K562 (cell line): ENCODE results near the gene GNRHR. TPM values are rescaled to one million over a fixed set of nuclear protein-coding genes. Genes with fewer than 3 reads are reported as not detected.

Source experiments
- ATAC-seq: fragments of 200-7000 bp; cut with Tn5 transposase; 3 replicates; pipeline ENCODE4 v1.9.1; 2020; ENCODE audit warnings: moderate library complexity
- BruUV-seq: library from RNA; stranded (reverse); fragments of 400-500 nt; replicated peaks from 2 replicates; lab custom pipeline; 2021; lab: Mats Ljungman, UMichigan
- CTCF ChIA-PET: fragments of 300-600 bp; formaldehyde crosslinking; extraction: SDS; loops from one replicate; lab custom pipeline; 2021; ENCODE audit warnings: low intra/inter-chr PET ratio; lab: Yijun Ruan, JAX
- POLR2A ChIA-PET: fragments of 300-600, 350-650 bp; sonication (Branson Sonifier 250); formaldehyde crosslinking; extraction: SDS; loops from one replicate; lab custom pipeline; 2021; ENCODE audit warnings: antibody characterized with exemption, inconsistent platforms; lab: Yijun Ruan, JAX
- DNase-seq, 4 experiments: peaks; one replicate each; pipeline versions ENCODE4 v3.0.0 to v3.0.0-alpha.2; 2011 to 2018; ENCODE audit warnings: low spot score in 3 of 4, mixed read lengths in 3 of 4; ENCODE audit errors: extremely low read depth in 1 of 4
- FAIRE-seq: peaks from 2 replicates; lab custom pipeline; 2011; peaks lifted over from hg19 to GRCh38; lab: Jason Lieb, UNC
- H2AFZ ChIP-seq: 2 replicates; pipeline ENCODE4 v1.6.0; 2011; ENCODE audit warnings: low read depth, low read length, control low read depth, inconsistent platforms
- H3K27ac ChIP-seq: fragments of 200-600 bp; 3 replicates; pipeline ENCODE4 v1.8.0; 2011; ENCODE audit warnings: low read depth, mild to moderate bottlenecking, control low read depth, inconsistent platforms, low read length, moderate library complexity, mixed read lengths; ENCODE audit errors: extremely low read depth
- H3K27me3 ChIP-seq, 2 experiments: fragments of 300-600 bp in 1 of 2; 2 replicates in 1 of 2; 3 replicates in 1 of 2; pipeline versions ENCODE4 v1.6.0 to v1.8.0; 2011; ENCODE audit warnings: inconsistent platforms in 2 of 2, low read length in 2 of 2, mild to moderate bottlenecking in 1 of 2, mixed read lengths in 1 of 2, moderate library complexity in 1 of 2; ENCODE audit not compliant: control insufficient read depth in 2 of 2, insufficient read depth in 2 of 2
- H3K36me3 ChIP-seq: fragments of 300-600 bp; 3 replicates; pipeline ENCODE4 v1.8.0; 2011; ENCODE audit warnings: mild to moderate bottlenecking, low read length, inconsistent platforms; ENCODE audit not compliant: control insufficient read depth, insufficient read depth
- H3K4me1 ChIP-seq, 2 experiments: fragments of 200-600 bp in 1 of 2; replicated peaks in 1 of 2; 2 replicates in 1 of 2; 3 replicates in 1 of 2; pipeline versions ENCODE4 v1.5.1 to v1.8.0; 2011; ENCODE audit warnings: inconsistent platforms in 2 of 2, low read length in 2 of 2, mild to moderate bottlenecking in 1 of 2, mixed read lengths in 1 of 2, moderate library complexity in 1 of 2; ENCODE audit not compliant: control insufficient read depth in 2 of 2, insufficient read depth in 2 of 2
- H3K4me2 ChIP-seq: 2 replicates; pipeline ENCODE4 v1.6.1; 2011; ENCODE audit warnings: low read length, control low read depth, inconsistent platforms, mixed read lengths; ENCODE audit not compliant: insufficient read depth
- H3K4me3 ChIP-seq: fragments of 200-600 bp; sonication (generic), shearing (Covaris generic); 2 replicates; pipeline ENCODE4 v1.5.1; 2016; ENCODE audit warnings: control low read depth, inconsistent platforms
- H3K79me2 ChIP-seq: fragments of 200-600 bp; 3 replicates; pipeline ENCODE4 v1.8.0; 2011; ENCODE audit warnings: low read length, inconsistent platforms; ENCODE audit not compliant: control insufficient read depth, insufficient read depth
- H3K9ac ChIP-seq, 2 experiments: 2 replicates each; pipeline versions ENCODE4 v1.6.0 to v1.6.1; 2011; ENCODE audit warnings: low read depth in 2 of 2, low read length in 2 of 2, control low read depth in 1 of 2, inconsistent platforms in 1 of 2, mild to moderate bottlenecking in 1 of 2, mixed read lengths in 1 of 2; ENCODE audit not compliant: insufficient read depth in 1 of 2
- H3K9me1 ChIP-seq: one replicate; pipeline ENCODE4 v1.6.0; 2011; ENCODE audit warnings: inconsistent platforms, mild to moderate bottlenecking, low read length, moderate library complexity; ENCODE audit not compliant: control insufficient read depth, insufficient read depth
- H3K9me3 ChIP-seq: replicated peaks from 2 replicates; pipeline ENCODE4 v1.5.1; 2011; ENCODE audit warnings: low read depth, low read length, inconsistent platforms; ENCODE audit not compliant: control insufficient read depth, insufficient read depth
- H4K20me1 ChIP-seq: replicated peaks from 2 replicates; pipeline ENCODE4 v1.6.1; 2011; ENCODE audit warnings: low read length, inconsistent platforms, mixed read lengths; ENCODE audit not compliant: control insufficient read depth, insufficient read depth
- FIP1L1 ChIP-seq: fragments of 200-400 bp; formaldehyde crosslinking; IDR thresholded peaks from 2 replicates; pipeline ENCODE4 v1.6.1; 2018; ENCODE audit warnings: mild to moderate bottlenecking, low read depth, low read length; ENCODE audit not compliant: poor library complexity, severe bottlenecking
- POLR3G ChIP-seq: IDR thresholded peaks from 2 replicates; pipeline ENCODE4 v1.6.1; 2011; ENCODE audit not compliant: insufficient read length, insufficient replicate concordance; ENCODE audit errors: extremely low read depth
- SMAD4 ChIP-seq: fragments of 250-450 bp; sonication (Bioruptor Pico); conservative IDR thresholded peaks from 2 replicates; pipeline ENCODE4 v1.8.0; 2021; ENCODE audit warnings: inconsistent platforms, mild to moderate bottlenecking, moderate library complexity
- ZKSCAN3 ChIP-seq: fragments of 250-450 bp; sonication (Bioruptor Pico); IDR thresholded peaks from 2 replicates; pipeline ENCODE4 v1.4.0; 2020
- ZNF785 ChIP-seq: fragments of 250-450 bp; sonication (Bioruptor Pico); IDR thresholded peaks from 2 replicates; pipeline ENCODE4 v1.4.0; 2020; ENCODE audit warnings: mild to moderate bottlenecking
- WGBS: fragments of 100-300 bp; shearing (Covaris generic); methylation state at CpG from one replicate; pipeline ENCODE4 v1.1.6; 2016; ENCODE audit warnings: low coverage, mixed read lengths; ENCODE audit not compliant: insufficient coverage; ENCODE audit errors: missing lambda C conversion rate; 5-methylcytosine and 5-hydroxymethylcytosine counted together
- in situ Hi-C: fragments of 300-500 bp; cut with MboI; formaldehyde crosslinking; loops from 4 replicates; pipeline ENCODE4 v1.15.0; 2018; ENCODE audit warnings: inconsistent platforms, mixed read lengths
- intact Hi-C: fragments of 100-400 bp; cut with micrococcal nuclease; formaldehyde crosslinking; loops from 2 replicates; pipeline ENCODE4 v1.14.2; 2022
- polyA plus RNA-seq, 8 experiments: library from polyadenylated mRNA; depleted of rRNA in 4 of 8; stranded (reverse) in 5 of 8; unstranded in 3 of 8; fragments of >200 nt; fragmentation: Nextera tagmentation in 2 of 8; fragmentation: Illumina TruSeq in 1 of 8; extraction: Ambion mirVana in 2 of 8; extraction: Trizol in 1 of 8; gene quantifications; 2 replicates each; pipeline versions ENCODE4 v1.2.1 to v1.2.3, GENCODE V29; 2011 to 2014; ENCODE audit warnings: inconsistent platforms in 1 of 8, missing spikeins in 1 of 8
- total RNA-seq, 7 experiments: library from RNA; depleted of rRNA in 6 of 7; stranded (reverse); fragments of >200 nt in 6 of 7; fragmentation: Illumina TruSeq in 2 of 7; extraction: Trizol in 2 of 7; gene quantifications; 2 replicates each; pipeline versions ENCODE4 v1.2.1 to v1.2.3, GENCODE V29; 2011 to 2021; ENCODE audit warnings: low replicate concordance in 1 of 7
- TF ChIP-seq, protein P1 (sequence below): fragments of 250-450 bp; sonication (Bioruptor Pico); IDR thresholded peaks from 2 replicates; pipeline ENCODE4 v1.4.0; 2020
- TF ChIP-seq, protein P2 (sequence below): fragments of 250-450 bp; sonication (Bioruptor Pico); IDR thresholded peaks from 2 replicates; pipeline ENCODE4 v1.5.0; 2021; ENCODE audit warnings: mild to moderate bottlenecking, moderate library complexity

The GNRHR gene
- total and polyA plus RNA-seq, 9 of the 15 experiments (the other 6 are each of a cell fraction or from before 2014, with no cell fraction given): 0.06 to 0.13 TPM; not detected in 7

DNA sequence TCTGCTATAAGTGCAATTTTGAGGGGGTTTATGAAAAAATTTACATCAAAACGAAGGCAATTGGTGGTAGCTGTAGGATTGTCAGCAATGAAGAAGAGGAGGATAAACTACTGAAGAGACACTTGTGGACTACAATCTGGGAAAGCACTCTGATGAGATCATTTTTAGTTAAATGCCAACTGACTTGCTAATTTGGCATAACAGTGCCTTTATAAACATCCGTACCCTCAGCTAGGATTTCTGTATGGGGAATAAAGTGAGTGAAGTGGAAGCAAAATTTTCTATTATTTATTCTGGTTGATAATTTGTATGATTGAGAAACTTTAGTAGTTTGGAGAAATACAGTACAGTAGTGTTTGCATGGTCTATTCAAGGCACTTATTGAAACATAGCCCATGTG, 11.2 kb upstream of the GNRHR start:
- no peak overlapping the region for H2AFZ ChIP-seq
- H3K36me3 ChIP-seq: no peaks in the 10 kb centered on the region
- no peaks in the 10 kb centered on the region for H3K27me3 ChIP-seq
- no peak overlapping the region for H3K9ac ChIP-seq
- no peaks in the 10 kb centered on the region for H3K9me3 ChIP-seq
- no TSS peak for BruUV-seq
- ChIA-PET CTCF (no interaction called here), POLR2A (interaction anchor here (0.7 kb wide), 1 partner anchor 56 kb away, joined by 3 read pairs; no protein-coding TSS in a partner anchor)
- intact Hi-C loops: no loop called here
- H3K4me3 ChIP-seq: no peak overlapping the region
- H3K9me1 ChIP-seq: no peaks in the 10 kb centered on the region
- no peaks in the 10 kb centered on the region for H3K4me1 ChIP-seq
- no peak for ATAC-seq
- no peak overlapping the region for H3K4me2 ChIP-seq
- in situ Hi-C loops: no loop called here
- no peaks in the 10 kb centered on the region for H4K20me1 ChIP-seq
- WGBS: 41% methylated on average over 2 of the region's 2 CpGs
- FAIRE-seq: no peak
- no peak for DNase-seq
- H3K79me2 ChIP-seq: no peaks in the 10 kb centered on the region
- TF ChIP-seq ZNF785 (CRISPR knock-in tag) (no peak), FIP1L1 (no peak), SMAD4 (no peak), ZKSCAN3 (no peak), POLR3G (no peak)
- TF ChIP-seq, protein P1, sequence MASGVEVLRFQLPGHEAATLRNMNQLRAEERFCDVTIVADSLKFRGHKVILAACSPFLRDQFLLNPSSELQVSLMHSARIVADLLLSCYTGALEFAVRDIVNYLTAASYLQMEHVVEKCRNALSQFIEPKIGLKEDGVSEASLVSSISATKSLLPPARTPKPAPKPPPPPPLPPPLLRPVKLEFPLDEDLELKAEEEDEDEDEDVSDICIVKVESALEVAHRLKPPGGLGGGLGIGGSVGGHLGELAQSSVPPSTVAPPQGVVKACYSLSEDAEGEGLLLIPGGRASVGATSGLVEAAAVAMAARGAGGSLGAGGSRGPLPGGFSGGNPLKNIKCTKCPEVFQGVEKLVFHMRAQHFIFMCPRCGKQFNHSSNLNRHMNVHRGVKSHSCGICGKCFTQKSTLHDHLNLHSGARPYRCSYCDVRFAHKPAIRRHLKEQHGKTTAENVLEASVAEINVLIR (CRISPR knock-in tag): no peak
- TF ChIP-seq, protein P2, sequence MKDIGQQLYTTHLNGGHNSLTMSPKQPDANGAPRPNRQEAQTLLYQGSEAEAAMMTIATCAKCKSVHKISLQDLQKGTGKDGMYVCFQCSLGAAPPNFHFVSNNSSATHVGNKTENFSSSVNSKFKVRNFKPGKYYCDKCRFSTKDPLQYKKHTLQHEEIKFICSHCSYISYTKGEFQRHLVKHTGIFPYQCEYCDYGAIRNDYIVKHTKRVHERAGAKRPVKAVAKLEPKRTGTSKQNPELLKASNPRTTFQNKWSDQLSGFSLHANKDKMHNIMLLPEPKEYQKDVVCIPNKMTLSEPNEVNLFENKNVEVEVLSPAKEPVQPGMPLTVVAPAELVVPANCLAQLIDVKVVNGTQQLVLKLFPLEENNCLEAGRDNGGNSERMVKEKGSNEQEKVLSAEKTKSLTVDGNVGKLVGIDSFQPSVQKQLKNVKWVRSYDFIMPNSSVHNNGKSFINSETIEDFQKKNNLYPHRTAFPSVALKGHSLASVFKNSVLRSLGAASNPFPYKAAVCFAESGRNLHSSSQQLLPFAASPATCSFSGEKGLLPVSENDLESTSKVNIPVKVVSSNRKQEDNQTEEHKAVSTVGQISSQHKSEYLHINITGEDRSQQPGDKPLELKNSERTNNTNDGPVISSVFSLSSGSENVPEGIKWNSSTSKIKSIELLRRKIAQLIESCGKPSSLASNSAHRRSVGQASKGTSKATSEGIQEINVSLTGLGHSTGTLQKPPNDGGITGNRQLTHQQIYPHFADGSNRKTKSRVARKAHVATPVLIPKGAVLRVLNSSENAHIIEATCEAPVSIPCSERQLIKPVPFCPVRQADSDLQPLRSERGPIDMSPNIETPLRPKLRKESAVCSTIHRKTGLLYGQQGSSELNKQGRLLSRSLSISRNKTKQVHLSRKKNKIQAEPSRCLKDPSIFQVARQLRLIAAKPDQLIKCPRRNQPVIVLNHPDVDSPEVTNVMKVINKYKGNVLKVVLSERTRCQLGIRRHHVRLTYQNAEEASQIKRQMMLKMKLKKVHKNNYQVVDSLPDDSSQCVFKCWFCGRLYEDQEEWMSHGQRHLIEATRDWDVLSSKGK: no peak
- TF ChIP-seq, all 486 proteins: peak for 0
- H3K27ac ChIP-seq: no peak overlapping the region
